ENCODE measurements around the gene RRM2.
"Not testable (repeated sequence)": the region's sequence is repeated elsewhere in the genome, so short reads cannot be mapped to it uniquely, and the experiment has no call there.

Gene RRM2

GRCh38 chr2:10091182-10091888 is 31.2 kb upstream of the RRM2 start:
- DNase-seq: peak; percentile 10

GRCh38 chr2:10091889-10092244 is 30.7 kb upstream of the RRM2 start:
- DNase-seq: not testable (repeated sequence)

- DNase-seq: no peak
These were observed 28.2 kb upstream of the RRM2 start for GRCh38 chr2:10094271-10094814.

- no peak for DNase-seq
These were observed 27.4 kb upstream of the RRM2 start for GRCh38 chr2:10095175-10095574.

GRCh38 chr2:10096641-10097040 is 25.9 kb upstream of the RRM2 start:
- no peak for DNase-seq

GRCh38 chr2:10097352-10098148 is 25.0 kb upstream of the RRM2 start:
- DNase-seq: peak; percentile 45

GRCh38 chr2:10101491-10101890 is 21.0 kb upstream of the RRM2 start:
- no peak for DNase-seq

- no peak for DNase-seq
These were observed 19.4 kb upstream of the RRM2 start for GRCh38 chr2:10103179-10103578.

GRCh38 chr2:10104906-10105305 is 17.6 kb upstream of the RRM2 start:
- not testable (repeated sequence) for DNase-seq

- no peak for DNase-seq
These were observed 13.2 kb upstream of the RRM2 start for GRCh38 chr2:10109311-10109710.

- DNase-seq: no peak
These were observed 3.6 kb upstream of the RRM2 start for GRCh38 chr2:10119027-10119325.

- DNase-seq: no peak
These were observed 2.9 kb upstream of the RRM2 start for GRCh38 chr2:10119601-10120157.

GRCh38 chr2:10120158-10120876 is 2.2 kb upstream of the RRM2 start:
- DNase-seq: peak; percentile 97

- DNase-seq: no peak
These were observed 1.5 kb upstream of the RRM2 start for GRCh38 chr2:10120877-10121574.

GRCh38 chr2:10123281-10123680 is 742 bp downstream of the RRM2 start:
- DNase-seq: no peak

- peak; percentile 62 for DNase-seq
These were observed 2.1 kb downstream of the RRM2 start for GRCh38 chr2:10124538-10125045.

- no peak for DNase-seq
These were observed 3.5 kb downstream of the RRM2 start for GRCh38 chr2:10125842-10126631.

GRCh38 chr2:10126632-10127026 is 4.1 kb downstream of the RRM2 start:
- DNase-seq: no peak

GRCh38 chr2:10128420-10128819 is 5.9 kb downstream of the RRM2 start:
- DNase-seq: no peak

- no peak for DNase-seq
These were observed 7.0 kb downstream of the RRM2 start for GRCh38 chr2:10129490-10129889.

- no peak for DNase-seq
These were observed 9.6 kb downstream of the RRM2 start for GRCh38 chr2:10132043-10132575.

All from CD4-positive, alpha-beta T cell treated with Interleukin-17A for 4 hours (primary cell).